ENCODE data around the gene ZNF610.
"Not testable (repeated sequence)": the region's sequence is repeated elsewhere in the genome, so short reads cannot be mapped to it uniquely, and the experiment has no call there.

The ZNF610 gene

DNA sequence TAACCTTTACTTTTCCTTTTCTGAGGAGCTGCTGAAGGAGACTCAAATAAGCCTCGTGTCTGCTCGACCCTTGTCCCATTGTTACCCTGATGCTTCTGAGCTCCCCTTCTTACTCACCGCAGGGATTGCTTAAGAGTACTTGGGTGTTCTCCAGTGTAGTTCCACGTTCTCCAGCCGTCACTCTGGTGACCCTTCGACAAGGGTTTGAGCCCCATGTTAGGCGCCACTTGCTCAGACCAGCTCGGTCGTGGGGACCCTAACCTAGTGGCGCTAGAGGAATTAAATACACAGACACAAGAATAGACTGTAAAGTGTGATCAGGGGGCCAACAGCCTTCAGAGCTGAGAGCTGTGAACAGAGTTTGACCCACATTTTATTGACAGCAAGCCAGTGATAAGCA, 28.8 kb upstream of the ZNF610 start:
- TF ChIP-seq, protein P1, sequence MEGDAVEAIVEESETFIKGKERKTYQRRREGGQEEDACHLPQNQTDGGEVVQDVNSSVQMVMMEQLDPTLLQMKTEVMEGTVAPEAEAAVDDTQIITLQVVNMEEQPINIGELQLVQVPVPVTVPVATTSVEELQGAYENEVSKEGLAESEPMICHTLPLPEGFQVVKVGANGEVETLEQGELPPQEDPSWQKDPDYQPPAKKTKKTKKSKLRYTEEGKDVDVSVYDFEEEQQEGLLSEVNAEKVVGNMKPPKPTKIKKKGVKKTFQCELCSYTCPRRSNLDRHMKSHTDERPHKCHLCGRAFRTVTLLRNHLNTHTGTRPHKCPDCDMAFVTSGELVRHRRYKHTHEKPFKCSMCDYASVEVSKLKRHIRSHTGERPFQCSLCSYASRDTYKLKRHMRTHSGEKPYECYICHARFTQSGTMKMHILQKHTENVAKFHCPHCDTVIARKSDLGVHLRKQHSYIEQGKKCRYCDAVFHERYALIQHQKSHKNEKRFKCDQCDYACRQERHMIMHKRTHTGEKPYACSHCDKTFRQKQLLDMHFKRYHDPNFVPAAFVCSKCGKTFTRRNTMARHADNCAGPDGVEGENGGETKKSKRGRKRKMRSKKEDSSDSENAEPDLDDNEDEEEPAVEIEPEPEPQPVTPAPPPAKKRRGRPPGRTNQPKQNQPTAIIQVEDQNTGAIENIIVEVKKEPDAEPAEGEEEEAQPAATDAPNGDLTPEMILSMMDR (IDR thresholded peaks at IDR 0.05; ENCODE audit: low read length, missing control alignments) = no peak
- no peak overlapping the region for H3K4me3 ChIP-seq (replicated peaks; ENCODE audit: low read depth, low read length)
- DNase-seq (ENCODE audit: low read depth) = peak; percentile 29

DNA sequence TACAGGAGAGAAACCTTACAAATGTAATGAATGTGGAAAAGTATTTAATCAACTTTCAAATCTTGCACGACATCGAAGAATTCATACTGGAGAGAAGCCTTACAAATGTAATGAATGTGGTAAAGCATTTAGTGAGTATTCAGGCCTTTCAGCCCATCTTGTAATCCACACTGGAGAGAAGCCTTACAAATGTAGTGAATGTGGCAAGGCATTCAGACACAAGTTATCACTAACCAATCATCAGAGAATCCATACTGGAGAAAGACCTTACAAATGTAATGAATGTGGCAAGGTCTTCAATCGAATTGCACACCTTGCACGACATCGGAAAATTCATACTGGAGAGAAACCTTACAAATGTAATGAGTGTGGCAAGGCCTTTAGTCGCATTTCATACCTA, 13.6 kb upstream of the ZNF610 start:
- DNase-seq (ENCODE audit: low read depth) = no peak
- TF ChIP-seq, protein P1 (IDR thresholded peaks at IDR 0.05; ENCODE audit: low read length, missing control alignments) = no peak
- H3K4me3 ChIP-seq (replicated peaks; ENCODE audit: low read depth, low read length) = no peak overlapping the region

DNA sequence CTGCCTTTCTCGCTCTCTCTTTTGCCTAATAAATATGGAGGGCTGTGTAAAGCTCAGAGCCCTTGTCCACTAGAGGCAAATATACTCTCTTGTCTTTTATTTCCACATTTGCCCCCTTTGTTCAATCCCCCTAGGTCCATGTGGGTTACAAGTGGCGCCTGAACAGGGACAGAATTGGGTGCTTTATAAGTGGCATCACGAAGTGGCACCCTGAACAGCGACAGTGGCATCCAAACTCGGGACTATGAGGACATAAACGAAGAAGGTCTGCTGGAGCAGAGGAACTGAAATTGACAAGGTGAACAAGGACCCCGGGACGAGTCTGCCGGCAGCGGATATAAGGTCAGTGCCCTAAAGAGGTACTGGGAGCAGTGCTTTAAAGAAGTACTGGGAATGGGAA, 4.3 kb upstream of the ZNF610 start:
- TF ChIP-seq, protein P1 (IDR thresholded peaks at IDR 0.05; ENCODE audit: low read length, missing control alignments) = no peak
- DNase-seq (ENCODE audit: low read depth) = peak; percentile 17
- no peak overlapping the region for H3K4me3 ChIP-seq (replicated peaks; ENCODE audit: low read depth, low read length)

DNA sequence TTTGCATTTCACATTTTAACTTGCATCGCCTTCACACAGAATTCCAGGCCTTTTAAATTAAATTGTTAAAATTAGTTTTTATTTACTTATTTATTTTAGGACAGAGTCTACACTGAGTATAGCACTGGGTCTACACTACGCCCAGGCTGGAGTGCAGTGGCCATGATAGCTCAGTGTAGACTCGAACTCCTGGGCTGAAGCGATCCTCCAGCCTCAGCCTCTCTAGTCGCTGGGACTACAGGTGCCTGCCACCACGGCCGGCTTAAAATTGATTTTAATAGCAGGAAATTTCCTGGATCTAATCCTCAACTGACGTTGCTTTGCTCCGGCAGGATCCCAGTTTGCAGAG, 301 bp upstream of the ZNF610 start:
- DNase-seq (ENCODE audit: low read depth) = no peak
- peak overlapping the region; percentile 91 for H3K4me3 ChIP-seq (replicated peaks; ENCODE audit: low read depth, low read length)
- TF ChIP-seq, protein P1 (IDR thresholded peaks at IDR 0.05; ENCODE audit: low read length, missing control alignments) = no peak

DNA sequence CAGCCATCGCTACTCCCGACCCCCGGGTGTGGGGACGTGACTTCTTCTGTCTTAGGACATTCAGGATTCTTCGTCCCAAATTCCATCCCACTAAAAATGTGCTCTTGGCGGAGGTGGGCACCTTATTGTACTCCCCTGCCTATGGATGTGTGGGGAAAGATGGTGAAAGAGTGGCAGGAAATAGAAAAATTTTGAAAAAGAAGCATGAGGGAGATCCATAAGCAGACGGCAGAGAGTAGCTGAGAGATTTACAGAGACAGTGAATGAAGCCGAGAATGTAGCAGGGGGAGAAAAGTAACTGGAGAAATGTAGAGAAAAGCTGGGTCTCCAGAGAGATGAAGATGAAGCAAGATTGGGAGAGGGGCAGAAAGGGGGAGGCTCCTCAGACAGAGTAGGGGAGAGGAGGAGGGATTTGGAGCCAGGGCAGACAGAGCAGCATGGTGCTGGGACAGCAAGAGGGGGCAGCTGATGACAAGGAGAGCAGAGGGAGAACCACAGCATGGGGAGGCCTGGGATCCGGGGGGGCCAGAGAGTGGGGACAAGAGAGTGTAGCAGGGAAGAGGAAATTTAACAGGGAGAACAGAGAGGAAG, 843 bp downstream of the ZNF610 start:
- peak overlapping the region; percentile 91 for H3K4me3 ChIP-seq (replicated peaks; ENCODE audit: low read depth, low read length)
- TF ChIP-seq, protein P1 (IDR thresholded peaks at IDR 0.05; ENCODE audit: low read length, missing control alignments) = no peak
- peak; percentile 13 for DNase-seq (ENCODE audit: low read depth)

DNA sequence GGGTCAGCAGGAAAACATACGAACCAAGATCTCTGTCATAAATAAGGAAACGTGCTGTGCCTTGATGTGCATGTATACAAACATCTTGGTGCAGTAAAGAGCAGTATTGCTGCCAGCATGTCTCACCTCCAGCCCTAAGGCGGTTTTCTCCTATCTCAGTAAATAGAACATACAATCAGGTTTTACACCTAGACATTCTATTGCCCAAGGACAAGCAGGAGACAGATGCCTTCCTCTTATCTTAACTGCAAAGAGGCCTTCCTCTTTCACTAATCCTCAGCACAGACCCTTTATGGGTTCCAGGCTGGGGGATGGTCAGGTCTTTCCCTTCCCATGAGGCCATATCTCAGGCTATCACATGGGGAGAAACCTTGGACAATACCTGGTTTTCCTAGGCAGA, 3.0 kb downstream of the ZNF610 start:
- not testable (repeated sequence) for DNase-seq (ENCODE audit: low read depth); H3K4me3 ChIP-seq (replicated peaks; ENCODE audit: low read depth, low read length)

DNA sequence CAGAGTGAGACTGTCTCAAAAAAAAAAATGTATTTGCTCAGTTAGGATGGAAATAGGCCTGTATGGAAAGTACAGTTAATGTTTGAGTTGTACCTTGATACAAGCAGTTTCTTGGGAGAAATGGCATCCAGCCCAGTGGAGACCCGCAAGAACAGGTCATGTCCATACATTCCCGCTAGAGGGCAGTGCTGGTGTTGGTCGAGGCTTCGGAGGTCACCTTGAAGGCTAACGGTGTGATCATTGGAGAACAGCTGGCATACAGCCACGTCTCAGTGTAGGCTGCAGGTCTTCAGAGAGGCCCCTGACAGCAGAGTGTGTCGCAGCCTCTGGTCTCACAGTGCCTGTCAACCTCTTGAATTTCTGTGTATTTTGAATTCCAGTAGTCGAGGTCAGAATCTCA, 7.5 kb downstream of the ZNF610 start:
- peak; percentile 38 for DNase-seq (ENCODE audit: low read depth)
- H3K4me3 ChIP-seq (replicated peaks; ENCODE audit: low read depth, low read length) = no peak overlapping the region
- TF ChIP-seq, protein P1 (IDR thresholded peaks at IDR 0.05; ENCODE audit: low read length, missing control alignments) = peak; percentile 35
